HepG2 (cell line): ENCODE measurements around the gene SMCO4. TPM values are rescaled to one million over a fixed set of nuclear protein-coding genes. Genes with fewer than 3 reads are reported as not detected.

Source experiments
- ATAC-seq: fragments of 200-7000 bp; cut with Tn5 transposase; 3 replicates; pipeline ENCODE4 v1.9.1; 2020; ENCODE audit warnings: mild to moderate bottlenecking, moderate library complexity
- BruUV-seq: library from RNA; stranded (reverse); fragments of 400-500 nt; replicated peaks from 2 replicates; lab custom pipeline; 2021; lab: Mats Ljungman, UMichigan
- CTCF ChIA-PET: fragments of 300-600 bp; formaldehyde crosslinking; extraction: SDS; loops from one replicate; lab custom pipeline; 2021; ENCODE audit warnings: low total read pairs, inconsistent platforms, low intra/inter-chr PET ratio; lab: Yijun Ruan, JAX
- POLR2A ChIA-PET: fragments of 350-600 bp; sonication (Branson Sonifier 250); formaldehyde crosslinking; loops from one replicate; lab custom pipeline; 2020; ENCODE audit warnings: antibody characterized with exemption, inconsistent platforms; lab: Yijun Ruan, JAX
- DNase-seq: peaks from one replicate; pipeline ENCODE4 v3.0.0-alpha.2; 2015; ENCODE audit warnings: low spot score
- FAIRE-seq: peaks from 3 replicates; lab custom pipeline; 2011; peaks lifted over from hg19 to GRCh38; lab: Jason Lieb, UNC
- H2AFZ ChIP-seq: one replicate; pipeline ENCODE4 v1.6.1; 2011; ENCODE audit warnings: low read length, inconsistent platforms
- H3K27ac ChIP-seq: fragments of 300-600 bp; 3 replicates; pipeline ENCODE4 v1.8.0; 2011; ENCODE audit warnings: mixed run types, mild to moderate bottlenecking, mixed read lengths, low read length, inconsistent platforms; ENCODE audit not compliant: insufficient read depth; ENCODE audit errors: extremely low read length
- H3K27me3 ChIP-seq, 2 experiments: fragments of 200-600 bp in 1 of 2; 2 replicates in 1 of 2; 3 replicates in 1 of 2; pipeline versions ENCODE4 v1.6.0 to v1.8.0; 2011; ENCODE audit warnings: low read length in 2 of 2, mild to moderate bottlenecking in 2 of 2, moderate library complexity in 2 of 2, inconsistent platforms in 1 of 2; ENCODE audit not compliant: insufficient read depth in 2 of 2, control insufficient read depth in 1 of 2
- H3K36me3 ChIP-seq, 2 experiments: fragments of 200-600 bp in 1 of 2; replicated peaks in 1 of 2; 2 replicates in 1 of 2; 3 replicates in 1 of 2; pipeline versions ENCODE4 v1.5.1 to v1.8.0; 2011; ENCODE audit warnings: low read length in 2 of 2, inconsistent platforms in 1 of 2; ENCODE audit not compliant: insufficient read depth in 2 of 2, control insufficient read depth in 1 of 2
- H3K4me1 ChIP-seq: 2 replicates; pipeline ENCODE4 v1.5.1; 2012; ENCODE audit warnings: low read length, inconsistent platforms; ENCODE audit not compliant: insufficient read depth
- H3K4me2 ChIP-seq: 2 replicates; pipeline ENCODE4 v1.6.0; 2011; ENCODE audit warnings: low read depth, low read length, inconsistent platforms
- H3K4me3 ChIP-seq, 3 experiments: fragments of 200-600 bp in 1 of 3; sonication (generic), shearing (Covaris generic) in 1 of 3; replicated peaks in 1 of 3; 2 replicates each; pipeline ENCODE4 v1.5.1; 2011 to 2016; ENCODE audit warnings: low read length in 3 of 3, inconsistent platforms in 2 of 3, low read depth in 2 of 3, mild to moderate bottlenecking in 2 of 3, control low read depth in 1 of 3, mixed read lengths in 1 of 3; ENCODE audit not compliant: insufficient read depth in 1 of 3
- H3K79me2 ChIP-seq: one replicate; pipeline ENCODE4 v1.6.1; 2011; ENCODE audit warnings: low read length, inconsistent platforms; ENCODE audit not compliant: insufficient read depth
- H3K9ac ChIP-seq: 2 replicates; pipeline ENCODE4 v1.6.0; 2011; ENCODE audit warnings: mild to moderate bottlenecking, low read depth, low read length, inconsistent platforms; ENCODE audit not compliant: insufficient read depth
- H3K9me3 ChIP-seq: 2 replicates; pipeline ENCODE4 v1.5.1; 2012; ENCODE audit warnings: mild to moderate bottlenecking, low read length
- H4K20me1 ChIP-seq: 2 replicates; pipeline ENCODE4 v1.6.0; 2011; ENCODE audit warnings: inconsistent platforms, mild to moderate bottlenecking, low read length, moderate library complexity; ENCODE audit not compliant: insufficient read depth
- ADNP ChIP-seq: sonication (generic); formaldehyde crosslinking; IDR thresholded peaks from 2 replicates; pipeline ENCODE4 v1.4.0; 2020; ENCODE audit warnings: missing genetic modification reagents
- ATF7-NPFF ChIP-seq: sonication (generic); formaldehyde crosslinking; IDR thresholded peaks from 2 replicates; pipeline ENCODE4 v1.8.1; 2023; ENCODE audit warnings: mild to moderate bottlenecking, low read depth, missing genetic modification reagents, moderate library complexity
- CENPT ChIP-seq: sonication (generic); formaldehyde crosslinking; IDR thresholded peaks from 2 replicates; pipeline ENCODE4 v1.8.0; 2022; ENCODE audit warnings: low read depth, mild to moderate bottlenecking, moderate library complexity, missing genetic modification reagents
- DR1 ChIP-seq: sonication (generic); formaldehyde crosslinking; IDR thresholded peaks from 2 replicates; pipeline ENCODE4 v1.8.0; 2021; ENCODE audit warnings: mild to moderate bottlenecking, missing genetic modification reagents, inconsistent platforms
- ESRRA ChIP-seq: sonication (generic); formaldehyde crosslinking; IDR thresholded peaks from 2 replicates; pipeline ENCODE4 v1.5.1; 2020; ENCODE audit warnings: mild to moderate bottlenecking, low read depth, missing genetic modification reagents
- FOXC1 ChIP-seq: sonication (generic); formaldehyde crosslinking; IDR thresholded peaks from 2 replicates; pipeline ENCODE4 v1.8.0; 2022; ENCODE audit warnings: mild to moderate bottlenecking, missing genetic modification reagents, borderline replicate concordance
- MBNL3 ChIP-seq: fragments of 250-450 bp; sonication (Bioruptor Pico); conservative IDR thresholded peaks from 2 replicates; pipeline ENCODE4 v1.8.0; 2022; ENCODE audit warnings: mild to moderate bottlenecking, inconsistent platforms
- NAIF1 ChIP-seq: sonication (generic); formaldehyde crosslinking; IDR thresholded peaks from 2 replicates; pipeline ENCODE4 v1.5.0; 2020; ENCODE audit warnings: mild to moderate bottlenecking, missing genetic modification reagents, borderline replicate concordance
- SKI ChIP-seq: fragments of 450-650 bp; IDR thresholded peaks from one replicate; pipeline ENCODE4 v1.6.1; 2018; ENCODE audit warnings: mild to moderate bottlenecking; ENCODE audit not compliant: partially characterized antibody
- ZNF253 ChIP-seq: sonication (generic); formaldehyde crosslinking; IDR thresholded peaks from 2 replicates; pipeline ENCODE4 v1.8.0; 2022; ENCODE audit warnings: mild to moderate bottlenecking, missing genetic modification reagents, borderline replicate concordance
- ZNF331 ChIP-seq: sonication (generic); formaldehyde crosslinking; IDR thresholded peaks from 2 replicates; pipeline ENCODE4 v1.4.0; 2020; ENCODE audit warnings: missing genetic modification reagents
- ZNF747 ChIP-seq: sonication (generic); formaldehyde crosslinking; IDR thresholded peaks from 2 replicates; pipeline ENCODE4 v1.8.1; 2023; ENCODE audit warnings: missing genetic modification reagents, mild to moderate bottlenecking, borderline replicate concordance
- ZNF761 ChIP-seq: sonication (generic); formaldehyde crosslinking; conservative IDR thresholded peaks from 2 replicates; pipeline ENCODE4 v1.4.0; 2020; ENCODE audit warnings: mild to moderate bottlenecking, missing genetic modification reagents
- WGBS: methylation state at CpG from one replicate; pipeline ENCODE4 v1.1.6; 2017; ENCODE audit warnings: low lambda C conversion rate; 5-methylcytosine and 5-hydroxymethylcytosine counted together
- in situ Hi-C: cut with HindIII; loops from 2 replicates; pipeline ENCODE4 v1.10.0; 2017; ENCODE audit warnings: low pct_unique_long_range_greater_than_20kb; ENCODE audit not compliant: extremely low pct_ligation_motif_present
- intact Hi-C: fragments of 100-400 bp; cut with micrococcal nuclease; formaldehyde crosslinking; loops from one replicate; pipeline ENCODE4 v1.10.0; 2022; ENCODE audit not compliant: unreplicated experiment
- polyA plus RNA-seq, 8 experiments: library from polyadenylated mRNA; depleted of rRNA in 3 of 8; stranded (reverse) in 7 of 8; unstranded in 1 of 8; fragments of >200 nt; fragmentation: Illumina TruSeq in 4 of 8; extraction: Trizol in 4 of 8; gene quantifications; 2 replicates each; pipeline versions ENCODE4 v1.2.1 to v1.2.3, GENCODE V29; 2011 to 2016; ENCODE audit warnings: low read depth in 4 of 8, missing spikeins in 1 of 8, mixed read lengths in 1 of 8; ENCODE audit not compliant: insufficient read depth in 1 of 8
- total RNA-seq, 5 experiments: library from RNA; depleted of rRNA; stranded (reverse); fragments of >200 nt; fragmentation: Illumina TruSeq; extraction: Trizol; gene quantifications; 2 replicates each; pipeline ENCODE4 v1.2.3, GENCODE V29; 2016; ENCODE audit warnings: low read depth in 1 of 5
- TF ChIP-seq, protein P1 (sequence below): sonication (generic); formaldehyde crosslinking; IDR thresholded peaks from 2 replicates; pipeline ENCODE4 v1.4.0; 2020; ENCODE audit warnings: missing genetic modification reagents, mild to moderate bottlenecking, borderline replicate concordance
- TF ChIP-seq, protein P2 (sequence below): sonication (generic); formaldehyde crosslinking; IDR thresholded peaks from 2 replicates; pipeline ENCODE4 v1.9.0; 2021; ENCODE audit warnings: missing genetic modification reagents, borderline replicate concordance
- TF ChIP-seq, protein P3 (sequence below), 2 experiments: fragments of 450-650 bp in 1 of 2; sonication (generic) in 1 of 2; formaldehyde crosslinking; IDR thresholded peaks; 2 replicates each; pipeline versions ENCODE4 v1.5.0 to v1.8.0; 2020 to 2022; ENCODE audit warnings: mild to moderate bottlenecking in 1 of 2, missing genetic modification reagents in 1 of 2
- TF ChIP-seq, protein P4 (sequence below): sonication (generic); formaldehyde crosslinking; IDR thresholded peaks from 2 replicates; pipeline ENCODE4 v1.5.0; 2020; ENCODE audit warnings: missing genetic modification reagents

Gene SMCO4
- total and polyA plus RNA-seq, 2 of the 13 experiments (the other 11 are each of a cell fraction or from before 2014, with no cell fraction given) = 10.6 to 28.5 TPM

DNA sequence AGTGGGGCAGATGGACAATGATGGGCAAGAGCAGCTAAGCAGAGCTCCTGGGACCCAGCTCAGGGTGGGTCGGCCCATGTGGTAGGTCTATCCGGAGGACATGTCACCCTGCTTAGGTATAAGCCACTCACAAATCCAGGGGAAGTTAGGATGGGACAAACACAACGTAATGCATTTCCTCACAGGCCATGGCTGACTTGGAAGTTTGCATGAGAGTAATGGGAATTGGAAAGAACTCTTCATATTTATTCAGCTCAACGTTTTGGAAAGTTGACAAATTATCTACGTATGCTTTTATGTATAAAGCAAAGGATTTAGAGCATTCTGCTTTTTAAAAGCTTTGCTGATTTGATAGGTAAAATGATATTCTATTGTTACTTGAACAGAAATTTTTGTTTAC lies 74.9 kb downstream of the SMCO4 start:
- no peaks in the 10 kb centered on the region for H4K20me1 ChIP-seq
- DNase-seq (no peak), ATAC-seq (no peak), FAIRE-seq (no peak)
- H3K4me1 ChIP-seq = no peaks in the 10 kb centered on the region
- H3K9me3 ChIP-seq = no peaks in the 10 kb centered on the region
- TF ChIP-seq, protein P1, sequence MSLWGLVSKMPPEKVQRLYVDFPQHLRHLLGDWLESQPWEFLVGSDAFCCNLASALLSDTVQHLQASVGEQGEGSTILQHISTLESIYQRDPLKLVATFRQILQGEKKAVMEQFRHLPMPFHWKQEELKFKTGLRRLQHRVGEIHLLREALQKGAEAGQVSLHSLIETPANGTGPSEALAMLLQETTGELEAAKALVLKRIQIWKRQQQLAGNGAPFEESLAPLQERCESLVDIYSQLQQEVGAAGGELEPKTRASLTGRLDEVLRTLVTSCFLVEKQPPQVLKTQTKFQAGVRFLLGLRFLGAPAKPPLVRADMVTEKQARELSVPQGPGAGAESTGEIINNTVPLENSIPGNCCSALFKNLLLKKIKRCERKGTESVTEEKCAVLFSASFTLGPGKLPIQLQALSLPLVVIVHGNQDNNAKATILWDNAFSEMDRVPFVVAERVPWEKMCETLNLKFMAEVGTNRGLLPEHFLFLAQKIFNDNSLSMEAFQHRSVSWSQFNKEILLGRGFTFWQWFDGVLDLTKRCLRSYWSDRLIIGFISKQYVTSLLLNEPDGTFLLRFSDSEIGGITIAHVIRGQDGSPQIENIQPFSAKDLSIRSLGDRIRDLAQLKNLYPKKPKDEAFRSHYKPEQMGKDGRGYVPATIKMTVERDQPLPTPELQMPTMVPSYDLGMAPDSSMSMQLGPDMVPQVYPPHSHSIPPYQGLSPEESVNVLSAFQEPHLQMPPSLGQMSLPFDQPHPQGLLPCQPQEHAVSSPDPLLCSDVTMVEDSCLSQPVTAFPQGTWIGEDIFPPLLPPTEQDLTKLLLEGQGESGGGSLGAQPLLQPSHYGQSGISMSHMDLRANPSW = no peak
- no peak for TF ChIP-seq ZNF747 (CRISPR knock-in tag)
- TF ChIP-seq ZNF253 (CRISPR knock-in tag) = no peak
- TF ChIP-seq, protein P2, sequence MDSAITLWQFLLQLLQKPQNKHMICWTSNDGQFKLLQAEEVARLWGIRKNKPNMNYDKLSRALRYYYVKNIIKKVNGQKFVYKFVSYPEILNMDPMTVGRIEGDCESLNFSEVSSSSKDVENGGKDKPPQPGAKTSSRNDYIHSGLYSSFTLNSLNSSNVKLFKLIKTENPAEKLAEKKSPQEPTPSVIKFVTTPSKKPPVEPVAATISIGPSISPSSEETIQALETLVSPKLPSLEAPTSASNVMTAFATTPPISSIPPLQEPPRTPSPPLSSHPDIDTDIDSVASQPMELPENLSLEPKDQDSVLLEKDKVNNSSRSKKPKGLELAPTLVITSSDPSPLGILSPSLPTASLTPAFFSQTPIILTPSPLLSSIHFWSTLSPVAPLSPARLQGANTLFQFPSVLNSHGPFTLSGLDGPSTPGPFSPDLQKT = no peak
- TF ChIP-seq CENPT (CRISPR knock-in tag) = no peak
- TF ChIP-seq ATF7-NPFF (CRISPR knock-in tag) = no peak
- no peak for TF ChIP-seq NAIF1
- no peak for TF ChIP-seq SKI
- TF ChIP-seq ZNF331 (CRISPR knock-in tag) = no peak
- TF ChIP-seq ESRRA (CRISPR knock-in tag) = no peak
- no peak for TF ChIP-seq ZNF761 (CRISPR knock-in tag)
- TF ChIP-seq, protein P3, sequence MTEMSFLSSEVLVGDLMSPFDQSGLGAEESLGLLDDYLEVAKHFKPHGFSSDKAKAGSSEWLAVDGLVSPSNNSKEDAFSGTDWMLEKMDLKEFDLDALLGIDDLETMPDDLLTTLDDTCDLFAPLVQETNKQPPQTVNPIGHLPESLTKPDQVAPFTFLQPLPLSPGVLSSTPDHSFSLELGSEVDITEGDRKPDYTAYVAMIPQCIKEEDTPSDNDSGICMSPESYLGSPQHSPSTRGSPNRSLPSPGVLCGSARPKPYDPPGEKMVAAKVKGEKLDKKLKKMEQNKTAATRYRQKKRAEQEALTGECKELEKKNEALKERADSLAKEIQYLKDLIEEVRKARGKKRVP (CRISPR knock-in tag; IDR thresholded peaks at IDR 0.05) = no peak
- TF ChIP-seq, protein P4, sequence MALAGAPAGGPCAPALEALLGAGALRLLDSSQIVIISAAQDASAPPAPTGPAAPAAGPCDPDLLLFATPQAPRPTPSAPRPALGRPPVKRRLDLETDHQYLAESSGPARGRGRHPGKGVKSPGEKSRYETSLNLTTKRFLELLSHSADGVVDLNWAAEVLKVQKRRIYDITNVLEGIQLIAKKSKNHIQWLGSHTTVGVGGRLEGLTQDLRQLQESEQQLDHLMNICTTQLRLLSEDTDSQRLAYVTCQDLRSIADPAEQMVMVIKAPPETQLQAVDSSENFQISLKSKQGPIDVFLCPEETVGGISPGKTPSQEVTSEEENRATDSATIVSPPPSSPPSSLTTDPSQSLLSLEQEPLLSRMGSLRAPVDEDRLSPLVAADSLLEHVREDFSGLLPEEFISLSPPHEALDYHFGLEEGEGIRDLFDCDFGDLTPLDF = no peak
- no peak for TF ChIP-seq MBNL3 (CRISPR knock-in tag)
- no peak for TF ChIP-seq FOXC1 (CRISPR knock-in tag)
- no peak for TF ChIP-seq DR1
- no peak for TF ChIP-seq ADNP
- ChIA-PET CTCF (no interaction called here), POLR2A (interaction anchor here (0.7 kb wide), 1 partner anchor 8 kb away, joined by 3 read pairs; no protein-coding TSS in a partner anchor)
- in situ Hi-C loops (no loop called here), intact Hi-C loops (no loop called here)
- H3K27ac ChIP-seq = no peak overlapping the region
- WGBS = 42% methylated on average over 4 of the region's 5 CpGs
- H3K4me2 ChIP-seq = no peak overlapping the region
- no peak overlapping the region for H3K9ac ChIP-seq
- no peak overlapping the region for H2AFZ ChIP-seq
- BruUV-seq = no TSS peak
- no peaks in the 10 kb centered on the region for H3K36me3 ChIP-seq
- H3K27me3 ChIP-seq = no peaks in the 10 kb centered on the region
- H3K79me2 ChIP-seq = no peaks in the 10 kb centered on the region
- H3K4me3 ChIP-seq = no peak overlapping the region
